Esophagus (tissue), 2 donors: Measurements from ENCODE around the gene TRPC4. TPM values are rescaled to one million over a fixed set of nuclear protein-coding genes. Genes with fewer than 3 reads are reported as not detected.

Source experiments
- H3K27ac ChIP-seq, 2 donors: one replicate each; pipeline ENCODE4 v1.5.1; 2013; ENCODE audit warnings: low read depth in 2 of 2, mild to moderate bottlenecking in 2 of 2, inconsistent platforms in 1 of 2, low read length in 1 of 2, moderate library complexity in 1 of 2
- H3K27me3 ChIP-seq, 2 donors: one replicate each; pipeline ENCODE4 v1.6.1; 2013; ENCODE audit warnings: low read length in 2 of 2, control low read depth in 1 of 2, mild to moderate bottlenecking in 1 of 2; ENCODE audit not compliant: insufficient read depth in 2 of 2, control insufficient read depth in 1 of 2
- H3K36me3 ChIP-seq, 2 donors: one replicate each; pipeline ENCODE4 v1.6.1; 2013; ENCODE audit warnings: low read length in 1 of 2; ENCODE audit not compliant: control insufficient read depth in 2 of 2, insufficient read depth in 2 of 2
- H3K4me1 ChIP-seq, 2 donors: one replicate each; pipeline ENCODE4 v1.6.1; 2013; ENCODE audit warnings: low read length in 1 of 2; ENCODE audit not compliant: control insufficient read depth in 2 of 2, insufficient read depth in 2 of 2
- H3K4me3 ChIP-seq, 2 donors: one replicate each; pipeline ENCODE4 v1.5.1; 2013; ENCODE audit warnings: low read length in 2 of 2, mild to moderate bottlenecking in 2 of 2, low read depth in 1 of 2, moderate library complexity in 1 of 2
- H3K9me3 ChIP-seq, 2 donors: one replicate each; pipeline ENCODE4 v1.6.1; 2013; ENCODE audit warnings: mild to moderate bottlenecking in 2 of 2, low read depth in 1 of 2, low read length in 1 of 2, moderate library complexity in 1 of 2; ENCODE audit not compliant: control insufficient read depth in 2 of 2, insufficient read depth in 1 of 2
- WGBS, 2 donors: extraction: QIAGEN DNeasy Blood & Tissue Kit; methylation state at CpG; one replicate each; pipeline ENCODE4 v1.1.7; 2013; 5-methylcytosine and 5-hydroxymethylcytosine counted together
- polyA plus RNA-seq, 2 donors: library from polyadenylated mRNA; stranded (reverse); fragments of 200-250 nt; gene quantifications; one replicate each; pipeline ENCODE4 v1.2.3, GENCODE V29; 2013
- donor health status: healthy with polysubstance abuse.
- donor health status: Bipolar disorder and iron deficiency.

Gene TRPC4
- polyA plus RNA-seq, 2 donors, result 0.04 to 0.06 TPM

DNA sequence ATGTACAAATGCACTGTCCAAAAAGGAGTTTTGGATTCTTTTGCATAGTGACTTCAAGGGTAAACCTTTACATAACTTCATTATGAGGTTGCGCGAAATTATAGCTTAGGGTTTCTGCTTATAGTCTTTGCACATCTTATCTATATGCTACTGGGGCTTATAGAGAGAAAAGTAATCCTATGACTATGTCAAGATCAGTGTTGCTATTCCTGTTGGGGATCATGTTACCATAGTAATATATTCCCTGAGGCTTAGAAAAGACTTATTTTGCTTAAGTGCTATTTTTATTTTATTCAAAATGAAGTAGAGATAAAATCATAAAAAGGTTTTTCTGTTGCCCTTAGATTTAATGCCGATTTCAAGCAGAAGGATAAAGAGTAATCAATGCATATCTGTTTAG lies 256.3 kb downstream of the TRPC4 start:
- Histone ChIP-seq H3K4me3 (no peak overlapping the region), H3K27ac (no peak overlapping the region), H3K27me3 (no peaks in the 10 kb centered on the region), H3K4me1 (no peaks in the 10 kb centered on the region), H3K9me3 (no peaks in the 10 kb centered on the region), H3K36me3 (no peaks in the 10 kb centered on the region)
- WGBS, 2 donors, result 73% methylated on average over 3 of the region's 3 CpGs

DNA sequence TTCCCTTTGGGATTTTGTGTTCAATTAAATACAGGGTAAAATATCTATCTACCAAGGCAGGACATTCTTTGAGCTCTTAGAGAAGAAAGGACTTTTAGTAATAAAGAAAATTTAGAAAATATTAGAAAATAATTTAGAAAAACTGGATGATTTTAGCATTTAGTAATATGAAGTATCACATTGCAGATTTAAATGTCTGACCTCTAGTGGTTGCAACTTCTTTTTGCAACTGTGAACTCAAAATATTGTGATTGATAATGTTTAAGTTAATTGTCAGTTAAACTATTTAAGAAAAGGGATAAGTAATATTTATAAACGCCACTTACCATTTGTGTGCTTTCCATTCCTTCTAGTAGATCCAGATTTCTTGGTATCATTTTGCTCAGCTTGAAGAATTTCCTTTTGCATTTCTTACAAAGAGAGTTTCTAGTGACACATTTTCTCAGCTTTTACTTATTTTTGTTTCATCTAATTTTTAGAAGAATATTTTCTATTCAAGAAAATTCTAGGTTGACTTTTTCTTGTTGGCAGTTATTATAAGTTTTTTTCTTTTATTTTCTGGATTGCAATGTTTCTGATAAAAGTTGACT lies 260.7 kb downstream of the TRPC4 start:
- no peak overlapping the region for H3K27ac ChIP-seq
- H3K4me3 ChIP-seq, result no peak overlapping the region
- H3K27me3 ChIP-seq, result no peaks in the 10 kb centered on the region
- WGBS, 2 donors, result 48 to 49% methylated on average over 1 of the region's 1 CpG
- H3K4me1 ChIP-seq, result no peaks in the 10 kb centered on the region
- no peaks in the 10 kb centered on the region for H3K36me3 ChIP-seq
- H3K9me3 ChIP-seq, result peaks cover 0 to 4% of the 10 kb centered on the region in 2 donors

DNA sequence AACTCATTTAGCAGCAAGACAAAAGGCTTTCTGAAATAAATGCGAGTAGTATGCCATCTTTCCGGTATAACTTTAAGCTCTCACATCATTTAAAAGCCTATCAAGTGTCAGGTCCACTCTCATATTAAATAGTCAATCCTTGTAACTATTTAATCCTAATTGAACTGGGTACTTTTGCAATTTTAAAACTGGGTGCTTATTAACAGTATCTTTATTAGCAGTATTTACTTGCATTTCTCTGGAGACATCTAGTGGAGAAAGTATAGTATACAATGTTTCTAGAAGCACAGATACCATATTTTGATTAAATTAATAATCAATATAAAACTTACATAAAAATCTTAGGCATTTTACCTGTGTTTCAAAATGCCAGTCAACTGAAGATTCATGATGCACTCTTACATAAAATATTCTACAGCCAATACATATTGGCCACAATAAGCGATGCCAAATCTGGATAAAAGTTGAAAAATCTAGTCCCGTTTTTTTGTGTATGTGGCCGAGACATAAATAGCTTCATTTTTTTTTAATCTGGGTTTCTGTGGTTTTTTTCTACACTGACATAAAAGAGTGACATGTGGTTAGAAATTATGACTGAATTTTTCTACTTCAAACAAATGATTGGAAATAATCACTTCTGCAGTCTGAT lies 266.7 kb downstream of the TRPC4 start:
- H3K4me3 ChIP-seq, result no peak overlapping the region
- H3K9me3 ChIP-seq, result peaks cover 0 to 4% of the 10 kb centered on the region in 2 donors
- no peak overlapping the region for H3K27ac ChIP-seq
- H3K4me1 ChIP-seq, result no peaks in the 10 kb centered on the region
- no peaks in the 10 kb centered on the region for H3K27me3 ChIP-seq
- no peaks in the 10 kb centered on the region for H3K36me3 ChIP-seq
- 60 to 67% methylated on average over 5 of the region's 5 CpGs for WGBS, 2 donors

DNA sequence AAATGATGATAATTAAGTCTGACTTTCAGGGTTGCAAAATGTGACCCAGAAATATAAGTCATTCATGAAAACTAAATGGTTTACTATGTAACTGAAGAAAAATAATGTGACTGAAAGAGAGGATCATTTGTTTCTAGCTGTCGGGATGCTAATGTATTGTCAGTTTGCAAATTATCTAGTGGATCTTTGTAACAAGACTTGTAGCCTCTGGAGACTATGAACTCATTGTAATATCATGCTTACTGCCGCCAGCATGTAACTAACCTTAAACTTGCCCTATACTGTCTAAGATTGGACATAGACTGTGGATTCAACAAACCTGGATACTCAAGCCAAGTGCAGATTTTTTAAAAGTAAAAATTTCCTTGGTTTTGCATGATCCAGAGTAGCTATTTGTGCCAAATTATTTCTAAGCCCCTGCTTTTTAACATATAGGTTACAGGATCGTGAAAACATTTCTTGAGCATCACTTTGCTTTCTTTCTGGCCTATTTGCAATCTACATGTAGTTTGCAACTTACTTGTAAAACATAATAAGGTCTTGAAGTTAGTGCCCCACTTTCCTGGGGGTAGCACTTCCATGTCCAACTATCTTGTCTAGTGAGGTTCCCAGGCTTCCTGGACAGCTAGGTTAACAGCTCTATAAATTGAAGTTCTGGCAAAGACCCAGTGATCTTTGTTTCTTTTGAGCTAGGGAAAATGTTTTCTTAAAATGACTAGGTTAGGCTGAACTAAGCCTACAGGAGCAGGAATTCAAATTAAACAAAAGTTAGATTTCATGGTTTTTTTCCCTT lies 267.7 kb downstream of the TRPC4 start:
- Histone ChIP-seq H3K4me1 (no peaks in the 10 kb centered on the region), H3K36me3 (no peaks in the 10 kb centered on the region), H3K27ac (no peak overlapping the region), H3K27me3 (no peaks in the 10 kb centered on the region), H3K4me3 (no peak overlapping the region), H3K9me3 (peaks cover 0 to 4% of the 10 kb centered on the region in 2 donors)
- WGBS, 2 donors, result 74 to 77% methylated on average over 3 of the region's 3 CpGs

DNA sequence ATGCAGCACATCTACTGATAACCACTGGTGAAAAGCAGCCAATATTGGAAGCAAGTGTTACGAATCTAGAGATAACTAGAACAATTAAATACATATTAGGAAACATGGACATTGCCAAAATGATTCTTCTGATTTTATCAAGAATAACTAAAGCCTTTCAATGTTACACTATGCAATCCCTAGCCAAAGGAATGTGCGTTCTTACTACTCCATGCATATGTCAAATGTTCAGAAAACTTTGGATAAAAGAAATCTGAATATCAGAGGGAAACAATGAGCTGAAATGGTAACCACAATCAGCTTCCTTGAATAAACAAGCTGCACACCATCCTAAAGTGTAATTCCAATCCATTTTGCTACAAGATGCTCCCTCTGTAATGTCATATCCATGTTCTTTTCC lies 270.1 kb downstream of the TRPC4 start:
- no peak overlapping the region for H3K27ac ChIP-seq

DNA sequence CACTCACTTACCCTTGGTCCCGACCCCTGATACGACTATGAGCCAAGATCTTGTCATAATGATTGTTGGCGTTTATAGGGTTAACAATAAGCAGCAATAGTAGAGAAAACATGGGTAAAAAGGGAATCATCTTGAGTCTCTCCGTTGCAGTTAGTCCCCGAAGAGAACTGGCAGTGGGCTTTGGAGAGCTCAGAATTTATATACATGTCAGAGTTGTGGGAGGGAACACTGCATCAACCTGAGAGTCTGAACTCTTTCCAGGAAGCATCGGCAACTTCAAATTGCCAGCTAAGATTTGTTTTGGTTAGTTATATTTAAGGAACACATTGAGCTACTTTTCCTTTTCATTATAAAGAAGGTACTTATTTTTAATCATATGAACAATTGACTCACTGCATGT lies 271.0 kb downstream of the TRPC4 start, which contains the start of gene POSTN:
TSS of gene POSTN (minus strand) at position 172 of the 400 bp plus-strand sequence. CDS start at position 130, 42 bp downstream.
- Histone ChIP-seq H3K36me3 (no peaks in the 10 kb centered on the region), H3K27me3 (no peaks in the 10 kb centered on the region), H3K27ac (no peak within 1 kb of the TSS), H3K4me1 (no peaks in the 10 kb centered on the region), H3K4me3 (no peak within 1 kb of the TSS), H3K9me3 (no peaks in the 10 kb centered on the region)
- 13 to 21% methylated on average over 6 of the region's 6 CpGs for WGBS, 2 donors

More for the DNA sequence above, 270.1 kb downstream of the TRPC4 start:
- Histone ChIP-seq H3K4me1 (no peaks in the 10 kb centered on the region), H3K36me3 (no peaks in the 10 kb centered on the region), H3K27me3 (no peaks in the 10 kb centered on the region), H3K4me3 (no peak overlapping the region), H3K9me3 (no peaks in the 10 kb centered on the region)
- WGBS, 2 donors, result 52% methylated on average over 2 of the region's 2 CpGs

DNA sequence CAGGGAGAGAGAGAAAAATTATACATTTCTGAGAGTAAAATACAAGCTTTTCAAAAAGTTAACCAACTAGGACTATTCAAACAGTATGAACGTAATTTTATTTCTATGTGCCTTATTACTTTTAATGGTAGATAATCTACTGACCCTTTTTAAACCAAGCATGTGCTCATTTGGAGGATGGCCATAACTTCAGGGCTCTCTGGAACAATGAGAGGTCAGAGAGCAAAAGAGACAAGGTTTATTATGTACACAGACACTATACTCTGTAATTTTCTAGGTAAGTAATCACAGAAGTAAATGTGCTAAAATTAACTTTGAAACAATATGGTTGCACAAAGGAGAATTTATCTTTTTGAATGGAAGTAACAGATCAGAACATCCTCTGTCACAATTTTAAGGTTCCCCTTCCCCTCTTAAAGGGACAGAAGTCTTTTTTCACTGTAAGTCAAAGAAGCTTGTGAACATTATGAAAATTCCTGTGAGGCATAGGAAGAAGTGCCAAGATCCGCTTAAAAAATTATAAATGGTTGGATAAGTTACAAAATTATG lies 272.0 kb downstream of the TRPC4 start:
- no peak overlapping the region for H3K4me3 ChIP-seq
- H3K36me3 ChIP-seq, result no peaks in the 10 kb centered on the region
- WGBS, 2 donors, result 50 to 58% methylated on average over 2 of the region's 2 CpGs
- no peaks in the 10 kb centered on the region for H3K27me3 ChIP-seq
- H3K27ac ChIP-seq, result no peak overlapping the region
- no peaks in the 10 kb centered on the region for H3K9me3 ChIP-seq
- H3K4me1 ChIP-seq, result no peaks in the 10 kb centered on the region

DNA sequence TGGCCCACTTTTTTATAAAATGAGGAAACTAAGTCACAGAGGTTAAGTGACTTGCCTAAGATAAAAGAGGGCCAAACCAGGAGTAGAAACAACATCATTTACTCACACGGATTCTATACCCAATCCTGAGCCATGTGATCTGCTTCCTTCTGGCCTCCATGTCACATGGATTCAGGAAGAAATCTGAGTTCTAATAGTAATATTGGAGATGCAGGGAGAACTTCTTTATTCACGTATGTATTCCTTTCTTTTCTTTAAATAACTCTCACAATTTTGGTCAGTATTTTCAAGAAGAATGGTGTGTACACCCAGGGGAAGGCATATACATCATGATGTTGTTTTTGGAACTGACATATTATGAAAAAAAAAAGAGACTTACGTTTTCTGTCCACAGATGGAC lies 272.8 kb downstream of the TRPC4 start:
- no peaks in the 10 kb centered on the region for H3K4me1 ChIP-seq
- no peak overlapping the region for H3K4me3 ChIP-seq
- H3K27me3 ChIP-seq, result no peaks in the 10 kb centered on the region
- H3K27ac ChIP-seq, result no peak overlapping the region
- H3K36me3 ChIP-seq, result no peaks in the 10 kb centered on the region
- no peaks in the 10 kb centered on the region for H3K9me3 ChIP-seq
- 55 to 60% methylated on average over 3 of the region's 3 CpGs for WGBS, 2 donors

DNA sequence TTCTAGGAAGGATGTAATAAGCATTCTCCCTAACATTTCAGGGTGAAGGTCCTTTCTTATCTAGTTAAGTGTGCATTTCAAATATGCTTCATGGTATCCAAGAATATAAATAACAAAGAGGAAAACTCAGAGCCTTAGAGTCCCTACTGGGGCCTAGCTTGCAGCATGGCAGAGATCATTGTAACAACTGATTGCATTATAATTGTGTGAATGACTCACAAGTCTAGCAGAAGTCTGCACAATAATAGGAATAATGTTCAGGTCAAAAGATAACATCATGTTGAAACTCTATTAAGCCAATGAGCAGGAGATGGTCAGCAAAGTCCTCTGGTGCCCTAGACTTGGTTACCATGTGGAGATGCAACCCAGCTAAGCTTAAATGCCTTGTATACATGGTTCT lies 274.4 kb downstream of the TRPC4 start:
- H3K27me3 ChIP-seq, result no peaks in the 10 kb centered on the region
- H3K27ac ChIP-seq, result no peak overlapping the region
- H3K4me1 ChIP-seq, result no peaks in the 10 kb centered on the region
- H3K4me3 ChIP-seq, result no peak overlapping the region
- H3K9me3 ChIP-seq, result no peaks in the 10 kb centered on the region
- H3K36me3 ChIP-seq, result no peaks in the 10 kb centered on the region
